ENCODE results near the gene COPZ2.
A peak's percentile ranks its signal among the peaks of the same experiment; 100 is the strongest.

The COPZ2 gene

GRCh38 chr17:47982645-47983390 lies 54.8 kb downstream of the COPZ2 start:
- DNase-seq: no peak

DNA sequence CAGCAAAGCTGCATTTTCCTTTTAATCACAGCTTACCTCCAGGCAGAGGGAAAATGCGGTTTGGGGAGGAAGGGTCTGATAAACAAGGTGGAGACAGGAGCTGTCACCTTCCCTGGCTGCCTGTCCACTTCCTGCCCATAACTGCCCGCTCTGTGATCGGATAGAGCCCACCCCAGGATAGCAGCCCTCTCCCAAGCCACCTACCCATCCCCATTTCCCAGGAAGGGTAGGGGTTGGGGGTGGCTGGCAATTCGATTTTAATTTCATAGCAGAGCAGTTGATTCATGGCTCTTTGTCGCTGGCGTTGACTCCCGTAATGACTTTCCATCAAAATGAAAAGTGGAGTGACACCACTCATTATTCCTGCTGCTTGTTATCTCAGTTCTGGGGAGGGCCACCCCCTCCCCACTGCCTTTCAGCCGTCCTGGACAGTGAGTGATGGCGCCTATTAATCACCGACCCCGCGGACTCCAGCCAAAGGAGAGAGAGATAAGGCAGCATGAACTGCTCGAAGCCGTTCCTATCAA lies 55.4 kb downstream of the COPZ2 start:
- DNase-seq: no peak

GRCh38 chr17:47981462-47981861 lies 56.1 kb downstream of the COPZ2 start:
- peak; percentile 80 to 83 for DNase-seq

GRCh38 chr17:47980541-47980940 lies 57.1 kb downstream of the COPZ2 start:
- no peak for DNase-seq

GRCh38 chr17:47978324-47978723 lies 59.3 kb downstream of the COPZ2 start:
- peak; percentile 42 to 77 for DNase-seq

Data from AML-193 (cell line).